Mesendoderm (in vitro differentiated cells): Measurements from ENCODE around the gene NFIC.

ENCODE experiments used
- DNase-seq: peaks from one replicate; pipeline ENCODE4 v3.0.0; 2013
- H2AK5ac ChIP-seq: 2 replicates; pipeline ENCODE4 v1.6.1; 2013; ENCODE audit warnings: low read length, inconsistent platforms
- H2BK120ac ChIP-seq: 2 replicates; pipeline ENCODE4 v1.6.1; 2013; ENCODE audit warnings: low read depth, mild to moderate bottlenecking, low read length, moderate library complexity, mixed read lengths
- H2BK15ac ChIP-seq: replicated peaks from 2 replicates; pipeline ENCODE4 v1.6.1; 2013; ENCODE audit warnings: low read depth, mild to moderate bottlenecking, moderate library complexity
- H2BK5ac ChIP-seq: 2 replicates; pipeline ENCODE4 v1.6.1; 2013; ENCODE audit warnings: low read length, inconsistent platforms
- H3K18ac ChIP-seq: 2 replicates; pipeline ENCODE4 v1.6.1; 2013; ENCODE audit warnings: mild to moderate bottlenecking, low read length, mixed read lengths
- H3K23ac ChIP-seq: one replicate; pipeline ENCODE4 v1.6.1; 2013; ENCODE audit warnings: low read length
- H3K27ac ChIP-seq: 2 replicates; pipeline ENCODE4 v1.5.1; 2013; ENCODE audit warnings: low read depth, mild to moderate bottlenecking, inconsistent platforms, low read length, moderate library complexity
- H3K27me3 ChIP-seq: 2 replicates; pipeline ENCODE4 v1.6.1; 2013; ENCODE audit warnings: low read length, control low read depth, mild to moderate bottlenecking, inconsistent platforms; ENCODE audit not compliant: insufficient read depth, poor library complexity
- H3K36me3 ChIP-seq: 2 replicates; pipeline ENCODE4 v1.6.1; 2013; ENCODE audit warnings: low read length, inconsistent platforms; ENCODE audit not compliant: control insufficient read depth, insufficient read depth
- H3K4ac ChIP-seq: one replicate; pipeline ENCODE4 v1.6.1; 2013; ENCODE audit warnings: low read depth, mild to moderate bottlenecking, low read length, moderate library complexity
- H3K4me1 ChIP-seq: 2 replicates; pipeline ENCODE4 v1.6.1; 2013; ENCODE audit warnings: low read depth, low read length, inconsistent platforms; ENCODE audit not compliant: control insufficient read depth
- H3K4me2 ChIP-seq: 2 replicates; pipeline ENCODE4 v1.6.1; 2013; ENCODE audit warnings: low read length
- H3K4me3 ChIP-seq: 2 replicates; pipeline ENCODE4 v1.5.1; 2013; ENCODE audit warnings: mild to moderate bottlenecking, low read length
- H3K56ac ChIP-seq: one replicate; pipeline ENCODE4 v1.6.1; 2013; ENCODE audit warnings: low read length
- H3K79me1 ChIP-seq: 2 replicates; pipeline ENCODE4 v1.6.1; 2013; ENCODE audit warnings: low read length, inconsistent platforms
- H3K79me2 ChIP-seq: 2 replicates; pipeline ENCODE4 v1.6.1; 2013; ENCODE audit warnings: mild to moderate bottlenecking, low read length; ENCODE audit not compliant: control insufficient read depth, insufficient read depth
- H3K9ac ChIP-seq: 2 replicates; pipeline ENCODE4 v1.6.1; 2013; ENCODE audit warnings: low read length, inconsistent platforms
- H4K5ac ChIP-seq: one replicate; pipeline ENCODE4 v1.6.1; 2013; ENCODE audit warnings: low read length
- H4K8ac ChIP-seq: one replicate; pipeline ENCODE4 v1.6.1; 2013; ENCODE audit warnings: low read depth, mild to moderate bottlenecking, control low read depth, low read length, moderate library complexity
- WGBS: extraction: QIAGEN DNeasy Blood & Tissue Kit; methylation state at CpG from one replicate; pipeline ENCODE4 v1.1.7; 2013; ENCODE audit warnings: low lambda C conversion rate, missing lambda C conversion rate; ENCODE audit not compliant: insufficient coverage; ENCODE audit errors: extremely low coverage; 5-methylcytosine and 5-hydroxymethylcytosine counted together

NFIC gene

DNA sequence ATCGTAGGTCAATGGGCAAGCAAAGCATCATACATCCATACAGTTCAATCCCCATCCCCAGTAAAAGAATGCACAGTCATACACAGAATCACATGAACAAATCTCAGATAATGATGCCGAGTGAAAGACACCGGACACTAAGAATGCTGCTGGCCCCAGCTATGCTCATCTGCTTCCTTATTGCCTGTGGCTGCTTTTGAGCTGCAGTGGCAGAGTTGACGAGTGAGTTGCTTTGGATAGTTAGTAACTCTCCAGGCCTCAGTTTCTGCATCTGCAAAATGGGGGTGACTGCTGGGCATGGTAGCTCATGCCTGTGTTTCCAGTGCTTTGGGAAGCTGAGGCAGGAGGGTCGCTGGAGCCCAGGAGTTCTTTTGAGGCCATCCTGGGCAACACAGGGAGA lies 12.9 kb upstream of the NFIC start:
- H2BK15ac ChIP-seq: no peak overlapping the region
- H3K4me3 ChIP-seq: no peak overlapping the region
- H2AK5ac ChIP-seq: no peak overlapping the region
- H2BK5ac ChIP-seq: no peak overlapping the region
- peaks cover 17% of the 10 kb centered on the region for H3K27me3 ChIP-seq
- no peak for DNase-seq
- no peak overlapping the region for H3K27ac ChIP-seq
- no peak overlapping the region for H3K56ac ChIP-seq
- no peak overlapping the region for H2BK120ac ChIP-seq
- WGBS: no CpG with 5 or more reads among the region's 5 CpGs
- no peak overlapping the region for H4K8ac ChIP-seq
- no peaks in the 10 kb centered on the region for H3K79me1 ChIP-seq
- no peak overlapping the region for H3K4me2 ChIP-seq
- no peaks in the 10 kb centered on the region for H3K79me2 ChIP-seq
- no peaks in the 10 kb centered on the region for H3K36me3 ChIP-seq
- no peak overlapping the region for H3K18ac ChIP-seq
- H3K9ac ChIP-seq: no peak overlapping the region
- H3K4ac ChIP-seq: no peak overlapping the region
- no peaks in the 10 kb centered on the region for H3K4me1 ChIP-seq
- no peak overlapping the region for H4K5ac ChIP-seq
- H3K23ac ChIP-seq: no peak overlapping the region

GRCh38 chr19:3356805-3357204 lies 9.6 kb upstream of the NFIC start:
- Histone ChIP-seq H3K27me3 (peaks cover 36% of the 10 kb centered on the region), H3K23ac (no peak overlapping the region)

GRCh38 chr19:3357271-3357991 lies 9.0 kb upstream of the NFIC start:
- WGBS: no CpG with 5 or more reads among the region's 16 CpGs
- Histone ChIP-seq H2AK5ac (no peak overlapping the region), H3K18ac (no peak overlapping the region), H3K4me2 (no peak overlapping the region), H2BK120ac (no peak overlapping the region), H3K23ac (no peak overlapping the region), H3K4me3 (no peak overlapping the region), H4K8ac (no peak overlapping the region), H3K9ac (no peak overlapping the region), H2BK5ac (no peak overlapping the region), H3K79me1 (no peaks in the 10 kb centered on the region), H3K27me3 (peaks cover 42% of the 10 kb centered on the region), H3K4ac (no peak overlapping the region), H3K79me2 (no peaks in the 10 kb centered on the region), H3K4me1 (no peaks in the 10 kb centered on the region), H3K56ac (no peak overlapping the region), H4K5ac (no peak overlapping the region), H3K27ac (no peak overlapping the region), H2BK15ac (no peak overlapping the region), H3K36me3 (no peaks in the 10 kb centered on the region)
- peak; percentile 59 for DNase-seq

More at GRCh38 chr19:3356805-3357204, 9.6 kb upstream of the NFIC start:
- Histone ChIP-seq H3K18ac (no peak overlapping the region), H3K9ac (no peak overlapping the region), H3K27ac (no peak overlapping the region), H3K36me3 (no peaks in the 10 kb centered on the region), H3K4me2 (no peak overlapping the region), H3K56ac (no peak overlapping the region), H3K4ac (no peak overlapping the region), H2BK5ac (no peak overlapping the region), H2AK5ac (no peak overlapping the region), H4K8ac (no peak overlapping the region), H3K79me1 (no peaks in the 10 kb centered on the region), H3K79me2 (no peaks in the 10 kb centered on the region), H2BK15ac (no peak overlapping the region), H4K5ac (no peak overlapping the region), H3K4me1 (no peaks in the 10 kb centered on the region), H3K4me3 (no peak overlapping the region), H2BK120ac (no peak overlapping the region)
- DNase-seq: no peak
- WGBS: no CpG with 5 or more reads among the region's 2 CpGs

DNA sequence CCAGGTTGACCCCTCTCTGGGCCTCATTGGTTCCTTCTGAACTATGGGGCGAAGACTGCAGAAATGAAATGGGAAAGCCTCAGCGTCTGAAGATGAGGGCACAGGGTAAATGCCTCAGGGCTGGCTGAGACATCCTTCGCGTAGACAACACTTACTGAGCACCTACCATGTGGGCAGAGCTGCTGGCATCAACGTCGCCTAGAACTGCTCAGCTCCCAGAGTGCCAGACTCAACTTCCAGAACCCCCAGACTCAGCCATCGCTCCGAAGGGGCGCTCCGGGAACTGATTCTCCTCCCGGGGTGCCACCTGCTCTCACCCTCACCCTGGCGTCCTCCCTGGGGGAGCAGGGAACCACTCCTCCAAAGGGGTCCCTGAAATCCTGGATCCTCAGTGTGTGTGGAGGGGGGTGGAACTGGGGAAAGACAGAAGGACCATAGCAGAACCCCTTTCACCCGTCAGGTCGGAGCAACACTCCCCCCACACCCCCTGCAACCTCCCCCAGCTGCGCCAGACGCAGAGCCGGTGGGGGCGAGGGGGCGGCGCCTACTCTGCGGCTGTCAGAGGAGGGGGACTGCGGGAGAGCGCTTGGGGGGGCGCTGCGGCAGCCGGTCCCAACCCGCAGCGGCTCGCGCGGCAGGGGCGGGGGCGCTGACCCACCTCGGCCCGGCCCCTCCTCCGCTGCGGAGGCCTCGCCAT lies 8.2 kb upstream of the NFIC start:
- WGBS: no CpG with 5 or more reads among the region's 38 CpGs
- H3K27me3 ChIP-seq: peaks cover 47% of the 10 kb centered on the region

DNA sequence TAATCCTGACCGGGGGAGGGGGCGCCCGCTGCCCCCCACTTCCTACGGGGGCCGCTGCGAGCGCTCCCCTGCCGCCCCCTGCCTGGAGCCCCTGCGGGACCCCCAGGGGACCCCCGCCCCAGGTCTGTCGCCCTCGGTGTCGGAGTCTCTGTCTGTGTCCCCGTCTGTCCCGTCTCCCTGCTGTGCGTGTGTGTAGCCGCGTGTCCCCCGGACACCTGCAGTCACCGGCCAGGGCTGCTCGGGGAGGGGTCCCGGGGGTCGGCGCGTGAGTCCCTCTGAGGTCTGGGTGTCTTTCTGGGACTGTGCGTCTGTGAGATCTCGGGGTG lies 7.7 kb upstream of the NFIC start:
- Histone ChIP-seq H3K18ac (no peak overlapping the region), H3K36me3 (no peaks in the 10 kb centered on the region), H2AK5ac (no peak overlapping the region), H3K79me2 (no peaks in the 10 kb centered on the region), H3K9ac (no peak overlapping the region), H2BK15ac (no peak overlapping the region), H3K79me1 (no peaks in the 10 kb centered on the region), H3K4me1 (no peaks in the 10 kb centered on the region), H3K56ac (no peak overlapping the region), H4K8ac (no peak overlapping the region), H2BK5ac (no peak overlapping the region), H3K4ac (no peak overlapping the region), H3K4me2 (no peak overlapping the region), H3K27me3 (peaks cover 49% of the 10 kb centered on the region), H3K27ac (no peak overlapping the region), H4K5ac (no peak overlapping the region), H3K4me3 (no peak overlapping the region), H2BK120ac (no peak overlapping the region), H3K23ac (no peak overlapping the region)
- WGBS: no CpG with 5 or more reads among the region's 27 CpGs
- DNase-seq: no peak

More for the DNA sequence above, 8.2 kb upstream of the NFIC start:
- DNase-seq: no peak
- no peaks in the 10 kb centered on the region for H3K79me1 ChIP-seq
- H3K4me3 ChIP-seq: no peak overlapping the region
- no peak overlapping the region for H3K9ac ChIP-seq
- H3K56ac ChIP-seq: no peak overlapping the region
- no peak overlapping the region for H2BK5ac ChIP-seq
- H2BK15ac ChIP-seq: no peak overlapping the region
- H3K79me2 ChIP-seq: no peaks in the 10 kb centered on the region
- H3K36me3 ChIP-seq: no peaks in the 10 kb centered on the region
- no peak overlapping the region for H2BK120ac ChIP-seq
- H3K4me2 ChIP-seq: no peak overlapping the region
- no peak overlapping the region for H4K5ac ChIP-seq
- H3K18ac ChIP-seq: no peak overlapping the region
- H3K27ac ChIP-seq: no peak overlapping the region
- H3K4me1 ChIP-seq: no peaks in the 10 kb centered on the region
- no peak overlapping the region for H3K4ac ChIP-seq
- no peak overlapping the region for H2AK5ac ChIP-seq
- H3K23ac ChIP-seq: no peak overlapping the region
- no peak overlapping the region for H4K8ac ChIP-seq
